Prostate gland (tissue), 2 donors: ENCODE results near the gene PLCH2. TPM values are rescaled to one million over a fixed set of nuclear protein-coding genes. Genes with fewer than 3 reads are reported as not detected.

Experiments used
- DNase-seq: peaks from one replicate; pipeline ENCODE4 v3.0.0-alpha.2; 2019; ENCODE audit warnings: low spot score
- H3K27ac ChIP-seq, 2 donors: fragments of 200-600 bp; sonication (generic); 2 replicates each; pipeline ENCODE4 v1.5.1; 2017 to 2019
- H3K27me3 ChIP-seq: fragments of 200-600 bp; sonication (generic); replicated peaks from 2 replicates; pipeline ENCODE4 v1.5.1; 2019; ENCODE audit not compliant: insufficient read depth
- H3K36me3 ChIP-seq, 2 donors: fragments of 200-600 bp; sonication (generic); 1 replicate in 1 of 2; 2 replicates in 1 of 2; pipeline versions ENCODE4 v1.5.1 to v1.8.1; 2017 to 2019
- H3K4me1 ChIP-seq: fragments of 200-600 bp; sonication (generic); replicated peaks from 2 replicates; pipeline ENCODE4 v1.5.1; 2019
- H3K4me3 ChIP-seq, 2 donors: fragments of 200-600 bp; sonication (generic); 2 replicates each; pipeline ENCODE4 v1.5.1; 2017 to 2019
- H3K9me3 ChIP-seq: fragments of 200-600 bp; sonication (generic); 2 replicates; pipeline ENCODE4 v1.5.1; 2017
- CTCF ChIP-seq, 4 experiments: fragments of 200-600 bp in 2 of 4; fragments of 450-650 bp in 2 of 4; sonication (generic) in 2 of 4; IDR thresholded peaks; 1 replicate in 3 of 4; 2 replicates in 1 of 4; pipeline ENCODE4 v1.5.1; 2016 to 2019; ENCODE audit warnings: antibody characterized with exemption in 4 of 4, mild to moderate bottlenecking in 2 of 4, moderate library complexity in 2 of 4
- POLR2A ChIP-seq: fragments of 450-650 bp; IDR thresholded peaks from one replicate; pipeline ENCODE4 v1.6.1; 2016; ENCODE audit warnings: antibody characterized with exemption, mild to moderate bottlenecking
- POLR2AphosphoS5 ChIP-seq: sonication (generic); formaldehyde crosslinking; IDR thresholded peaks from one replicate; pipeline ENCODE4 v1.6.1; 2017; ENCODE audit warnings: antibody characterized with exemption
- WGBS: methylation state at CpG from one replicate; pipeline ENCODE4 v1.1.5; 2018; 5-methylcytosine and 5-hydroxymethylcytosine counted together
- intact Hi-C: fragments of 100-400 bp; cut with DNase I; formaldehyde crosslinking; loops from one replicate; pipeline ENCODE4 v1.14.2; 2022
- total RNA-seq, 2 donors: library from RNA; depleted of rRNA; stranded (reverse); fragments of >200 nt; gene quantifications; one replicate each; pipeline ENCODE4 v1.1.0, GENCODE V29; 2016

The PLCH2 gene
- total RNA-seq, 2 donors from 2014 or later = 29.8 to 41.0 TPM

GRCh38 chr1:2507744-2508155 lies 31.7 kb downstream of the PLCH2 start:
- no peak for DNase-seq
- H3K4me1 ChIP-seq = no peaks in the 10 kb centered on the region
- no peaks in the 10 kb centered on the region for H3K9me3 ChIP-seq
- TF ChIP-seq CTCF (IDR thresholded peaks at IDR 0.05) (no peak), POLR2AphosphoS5 (no peak), POLR2A (no peak)
- H3K27me3 ChIP-seq = no peaks in the 10 kb centered on the region
- intact Hi-C loops = no loop called here
- peaks cover 0 to 35% of the 10 kb centered on the region in 2 donors for H3K36me3 ChIP-seq
- H3K4me3 ChIP-seq = no peak overlapping the region
- H3K27ac ChIP-seq = no peak overlapping the region
- 73% methylated on average over 6 of the region's 6 CpGs for WGBS

DNA sequence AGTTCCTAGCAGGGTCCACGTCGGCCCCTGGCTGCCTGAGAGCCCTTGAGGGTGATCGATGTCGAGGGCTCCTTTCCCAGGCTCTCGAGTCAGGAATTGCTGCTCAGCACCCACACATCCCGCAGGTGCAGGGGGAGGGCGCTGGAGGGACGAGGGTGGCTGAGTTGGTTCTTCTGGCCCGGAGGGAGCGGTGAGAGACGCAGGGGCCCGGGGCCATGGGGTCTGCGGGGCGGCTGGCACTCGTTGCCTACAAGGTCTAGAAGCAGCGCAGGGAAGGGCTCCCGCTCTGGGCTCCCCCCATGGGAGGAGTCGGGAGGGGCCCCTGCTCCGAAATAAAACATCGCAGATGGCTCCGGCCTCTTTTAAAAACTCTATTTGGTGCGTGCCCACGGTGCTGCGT lies 32.1 kb downstream of the PLCH2 start:
- intact Hi-C loops = no loop called here
- 82% methylated on average over 22 of the region's 24 CpGs for WGBS
- TF ChIP-seq POLR2A (no peak), POLR2AphosphoS5 (no peak), CTCF (IDR thresholded peaks at IDR 0.05) (no peak)
- no peaks in the 10 kb centered on the region for H3K9me3 ChIP-seq
- H3K27me3 ChIP-seq = no peaks in the 10 kb centered on the region
- no peaks in the 10 kb centered on the region for H3K4me1 ChIP-seq
- H3K36me3 ChIP-seq = peaks cover 0 to 39% of the 10 kb centered on the region in 2 donors
- no peak overlapping the region for H3K27ac ChIP-seq
- no peak for DNase-seq
- no peak overlapping the region for H3K4me3 ChIP-seq

DNA sequence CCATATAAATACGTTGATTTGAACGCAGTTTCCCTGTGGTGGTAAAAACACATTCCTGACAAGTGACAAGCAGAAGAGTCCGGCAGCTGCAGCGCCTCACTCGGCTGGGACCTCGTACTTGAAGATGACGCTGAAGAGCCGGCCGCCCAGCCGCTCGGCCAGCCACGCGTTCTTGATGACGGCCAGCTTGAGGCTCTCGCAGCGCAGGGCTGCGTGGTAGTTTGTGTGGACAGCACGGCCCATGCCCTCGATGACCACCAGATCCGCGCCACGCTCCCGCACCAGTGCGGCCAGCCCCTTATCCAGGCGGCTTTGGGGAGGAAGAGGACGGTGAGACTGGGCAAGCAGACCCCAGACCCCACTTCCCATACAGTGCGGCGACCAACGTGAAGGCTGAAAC lies 32.7 kb downstream of the PLCH2 start:
- intact Hi-C loops = no loop called here
- no peak overlapping the region for H3K4me3 ChIP-seq
- no peaks in the 10 kb centered on the region for H3K4me1 ChIP-seq
- TF ChIP-seq POLR2AphosphoS5 = no peak
- TF ChIP-seq POLR2A = no peak
- H3K36me3 ChIP-seq = peaks cover 1 to 45% of the 10 kb centered on the region in 2 donors
- WGBS = 93% methylated on average over 29 of the region's 29 CpGs
- no peak overlapping the region for H3K27ac ChIP-seq
- no peaks in the 10 kb centered on the region for H3K9me3 ChIP-seq
- no peak for DNase-seq
- no peaks in the 10 kb centered on the region for H3K27me3 ChIP-seq

GRCh38 chr1:2509589-2509988 lies 33.5 kb downstream of the PLCH2 start:
- WGBS = 83% methylated on average over 11 of the region's 11 CpGs
- Histone ChIP-seq H3K36me3 (peaks cover 6 to 50% of the 10 kb centered on the region in 2 donors), H3K27me3 (no peaks in the 10 kb centered on the region), H3K9me3 (no peaks in the 10 kb centered on the region), H3K27ac (no peak overlapping the region), H3K4me3 (no peak overlapping the region), H3K4me1 (no peaks in the 10 kb centered on the region)
- DNase-seq = no peak
- intact Hi-C loops = no loop called here
- TF ChIP-seq CTCF (IDR thresholded peaks at IDR 0.05) = no peak

GRCh38 chr1:2510366-2511155 lies 34.5 kb downstream of the PLCH2 start:
- intact Hi-C loops = no loop called here
- WGBS = 88% methylated on average over 23 of the region's 27 CpGs
- TF ChIP-seq CTCF (IDR thresholded peaks at IDR 0.05) (no peak), POLR2AphosphoS5 (no peak), POLR2A (no peak)
- Histone ChIP-seq H3K9me3 (no peaks in the 10 kb centered on the region), H3K27me3 (no peaks in the 10 kb centered on the region), H3K36me3 (peaks cover 6 to 56% of the 10 kb centered on the region in 2 donors), H3K4me3 (no peak overlapping the region), H3K27ac (no peak overlapping the region), H3K4me1 (no peaks in the 10 kb centered on the region)
- DNase-seq = no peak
